ENCODE measurements around the gene CMTM5.
A peak's percentile ranks its signal among the peaks of the same experiment; 100 is the strongest.
"Not testable (repeated sequence)": the region's sequence is repeated elsewhere in the genome, so short reads cannot be mapped to it uniquely, and the experiment has no call there.

Gene CMTM5

DNA sequence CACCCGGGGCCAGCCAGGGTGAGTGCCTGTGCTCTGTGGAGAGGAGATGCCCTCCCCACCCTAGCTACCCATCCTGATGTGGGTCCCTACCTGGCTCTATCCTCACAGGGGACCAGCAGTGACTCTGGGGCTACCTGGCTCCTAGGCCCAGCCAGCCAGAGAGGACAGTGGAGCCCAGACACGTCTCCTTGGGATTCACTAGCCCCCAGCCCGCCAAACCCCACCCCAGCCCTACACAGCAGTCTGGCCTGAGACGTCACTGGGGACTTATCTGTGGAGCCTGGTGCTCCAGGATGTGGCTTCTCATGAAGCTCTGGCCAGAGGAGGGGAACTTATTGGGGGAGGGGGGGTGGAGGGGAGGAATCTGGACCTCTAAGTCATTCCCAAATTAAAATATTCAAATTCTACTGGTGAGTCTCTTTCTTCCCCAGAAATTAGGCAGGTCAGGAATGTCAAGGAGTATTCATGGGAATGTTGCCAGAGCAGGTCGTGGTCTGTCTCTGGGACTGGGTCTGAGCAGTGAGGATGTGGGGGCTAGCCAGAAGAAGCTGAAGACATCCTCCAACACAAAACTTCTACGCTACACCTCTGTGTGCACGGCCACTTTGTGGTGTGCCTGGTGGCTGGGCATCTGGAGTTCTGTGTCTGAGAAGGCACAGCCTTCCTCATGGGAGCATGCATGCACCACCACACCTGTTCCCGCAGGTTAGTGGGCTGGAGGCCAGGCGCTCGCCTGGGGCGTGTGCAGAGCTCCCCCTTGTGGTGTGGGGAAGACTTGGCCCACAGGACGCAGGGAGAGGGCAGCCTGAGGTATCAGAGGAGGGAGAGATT lies 2.7 kb downstream of the CMTM5 start:
- H3K4me1 Mint-ChIP-seq (ENCODE audit: low read depth) = no peaks in the 10 kb centered on the region
- peak; percentile 77 for DNase-seq
- no peaks in the 10 kb centered on the region for H3K36me3 Mint-ChIP-seq (ENCODE audit: low read depth)
- H3K9me3 Mint-ChIP-seq = no peaks in the 10 kb centered on the region
- no peak overlapping the region for H3K27ac Mint-ChIP-seq
- H3K4me3 Mint-ChIP-seq = no peak overlapping the region
- H3K27me3 Mint-ChIP-seq = peaks cover 11% of the 10 kb centered on the region

GRCh38 chr14:23380197-23380914 lies 3.5 kb downstream of the CMTM5 start:
- DNase-seq = no peak
- Mint-ChIP-seq H3K9me3 (no peaks in the 10 kb centered on the region), H3K36me3 (ENCODE audit: low read depth) (no peaks in the 10 kb centered on the region), H3K4me1 (ENCODE audit: low read depth) (no peaks in the 10 kb centered on the region), H3K27ac (no peak overlapping the region), H3K27me3 (peaks cover 11% of the 10 kb centered on the region), H3K4me3 (no peak overlapping the region)

DNA sequence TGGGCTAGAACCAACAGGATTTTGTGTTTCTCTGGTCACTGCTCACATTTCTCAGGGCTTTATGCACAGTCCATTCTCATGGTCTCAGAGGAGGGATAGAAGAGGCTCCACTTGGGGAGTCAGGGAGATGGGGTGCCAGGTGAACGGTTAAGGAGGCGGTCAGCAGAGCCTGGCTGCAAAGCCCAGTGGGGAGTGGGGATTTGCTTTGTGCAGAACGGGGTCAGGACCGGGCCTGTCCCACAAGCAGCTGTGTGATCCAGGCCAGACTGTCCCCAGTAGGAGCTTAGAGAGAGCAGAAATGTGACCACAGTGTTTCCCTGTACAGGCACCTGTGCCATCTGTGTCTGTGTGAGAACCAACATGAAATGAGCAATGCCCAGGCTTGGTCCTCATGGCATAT lies 4.1 kb downstream of the CMTM5 start:
- no peak for DNase-seq
- H3K4me1 Mint-ChIP-seq (ENCODE audit: low read depth) = no peaks in the 10 kb centered on the region
- H3K27ac Mint-ChIP-seq = no peak overlapping the region
- H3K27me3 Mint-ChIP-seq = peaks cover 11% of the 10 kb centered on the region
- H3K4me3 Mint-ChIP-seq = no peak overlapping the region
- no peaks in the 10 kb centered on the region for H3K9me3 Mint-ChIP-seq
- no peaks in the 10 kb centered on the region for H3K36me3 Mint-ChIP-seq (ENCODE audit: low read depth)

- peaks cover 11% of the 10 kb centered on the region for H3K27me3 Mint-ChIP-seq
- H3K4me3 Mint-ChIP-seq = no peak overlapping the region
- H3K9me3 Mint-ChIP-seq = no peaks in the 10 kb centered on the region
- H3K27ac Mint-ChIP-seq = no peak overlapping the region
- no peaks in the 10 kb centered on the region for H3K4me1 Mint-ChIP-seq (ENCODE audit: low read depth)
- no peaks in the 10 kb centered on the region for H3K36me3 Mint-ChIP-seq (ENCODE audit: low read depth)
- DNase-seq = no peak
Observed at GRCh38 chr14:23381871-23382270, 5.0 kb downstream of the CMTM5 start.

- Mint-ChIP-seq H3K9me3 (no peaks in the 10 kb centered on the region), H3K27ac (no peak overlapping the region), H3K4me3 (no peak overlapping the region), H3K36me3 (ENCODE audit: low read depth) (no peaks in the 10 kb centered on the region), H3K4me1 (ENCODE audit: low read depth) (no peaks in the 10 kb centered on the region), H3K27me3 (peaks cover 11% of the 10 kb centered on the region)
- no peak for DNase-seq
Observed at GRCh38 chr14:23382276-23382675, 5.4 kb downstream of the CMTM5 start.

GRCh38 chr14:23382731-23383440 lies 6.0 kb downstream of the CMTM5 start:
- Mint-ChIP-seq H3K36me3 (ENCODE audit: low read depth) (no peaks in the 10 kb centered on the region), H3K4me3 (no peak overlapping the region), H3K27ac (no peak overlapping the region), H3K27me3 (peaks cover 11% of the 10 kb centered on the region), H3K4me1 (ENCODE audit: low read depth) (no peaks in the 10 kb centered on the region), H3K9me3 (no peaks in the 10 kb centered on the region)
- DNase-seq = no peak

- Mint-ChIP-seq H3K27me3 (peaks cover 12% of the 10 kb centered on the region), H3K36me3 (ENCODE audit: low read depth) (no peaks in the 10 kb centered on the region), H3K9me3 (no peaks in the 10 kb centered on the region), H3K27ac (no peak overlapping the region), H3K4me3 (no peak overlapping the region), H3K4me1 (ENCODE audit: low read depth) (no peaks in the 10 kb centered on the region)
- no peak for DNase-seq
Observed at GRCh38 chr14:23384364-23385080, 7.7 kb downstream of the CMTM5 start.

DNA sequence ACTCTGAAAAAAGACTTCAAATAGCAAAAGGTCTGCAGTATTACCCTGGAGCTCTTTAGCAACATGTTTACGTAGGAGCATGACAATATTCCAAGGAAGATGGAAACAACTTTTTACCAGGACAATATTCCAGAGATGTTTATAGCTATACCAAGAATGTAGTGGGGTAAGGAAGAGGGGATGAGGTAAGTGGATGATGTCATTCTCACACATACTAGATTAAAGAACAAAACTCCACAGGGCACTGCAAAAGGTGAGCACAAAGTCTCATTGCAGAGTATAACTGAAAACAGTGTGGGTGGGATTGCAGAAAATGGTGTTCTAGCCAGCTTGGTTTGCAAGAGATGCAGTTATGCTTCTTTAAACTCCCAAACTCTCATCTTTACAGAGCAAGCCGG lies 8.4 kb downstream of the CMTM5 start:
- H3K27me3 Mint-ChIP-seq = peaks cover 11% of the 10 kb centered on the region
- no peak overlapping the region for H3K27ac Mint-ChIP-seq
- H3K9me3 Mint-ChIP-seq = no peaks in the 10 kb centered on the region
- H3K4me1 Mint-ChIP-seq (ENCODE audit: low read depth) = no peaks in the 10 kb centered on the region
- H3K36me3 Mint-ChIP-seq (ENCODE audit: low read depth) = no peaks in the 10 kb centered on the region
- no peak overlapping the region for H3K4me3 Mint-ChIP-seq
- DNase-seq = no peak

GRCh38 chr14:23385642-23386265 lies 8.9 kb downstream of the CMTM5 start:
- H3K27ac Mint-ChIP-seq = no peak overlapping the region
- H3K4me3 Mint-ChIP-seq = no peak overlapping the region
- no peaks in the 10 kb centered on the region for H3K36me3 Mint-ChIP-seq (ENCODE audit: low read depth)

DNA sequence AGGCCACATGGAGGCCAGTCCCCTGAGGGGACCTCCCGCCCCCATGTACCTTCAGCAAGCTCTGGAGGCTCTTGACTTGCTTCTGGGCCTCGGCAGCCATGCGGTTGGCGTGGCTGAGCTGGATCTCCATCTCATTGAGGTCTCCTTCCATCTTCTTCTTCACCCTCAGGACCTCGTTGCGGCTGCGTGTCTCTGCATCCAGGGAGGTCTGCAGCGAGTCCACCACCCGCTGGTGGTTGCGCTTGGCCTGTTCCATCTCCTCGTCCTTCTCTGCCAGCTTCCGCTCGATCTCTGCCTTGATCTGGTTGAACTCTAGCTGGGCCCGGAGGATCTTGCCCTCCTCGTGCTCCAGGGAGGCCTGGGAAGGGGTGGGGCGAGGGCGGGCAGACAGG lies 9.4 kb downstream of the CMTM5 start:
- H3K9me3 Mint-ChIP-seq; H3K4me1 Mint-ChIP-seq (ENCODE audit: low read depth); H3K27ac Mint-ChIP-seq; H3K27me3 Mint-ChIP-seq; H3K36me3 Mint-ChIP-seq (ENCODE audit: low read depth); DNase-seq; H3K4me3 Mint-ChIP-seq: not testable (repeated sequence)

More at GRCh38 chr14:23385642-23386265, 8.9 kb downstream of the CMTM5 start:
- Mint-ChIP-seq H3K4me1 (ENCODE audit: low read depth) (no peaks in the 10 kb centered on the region), H3K9me3 (no peaks in the 10 kb centered on the region), H3K27me3 (peaks cover 8% of the 10 kb centered on the region)
- DNase-seq = no peak

- no peak for DNase-seq
- Mint-ChIP-seq H3K27ac (no peak overlapping the region), H3K36me3 (ENCODE audit: low read depth) (no peaks in the 10 kb centered on the region), H3K27me3 (peaks cover 4% of the 10 kb centered on the region), H3K4me1 (ENCODE audit: low read depth) (no peaks in the 10 kb centered on the region), H3K4me3 (no peak overlapping the region), H3K9me3 (no peaks in the 10 kb centered on the region)
Observed at GRCh38 chr14:23386999-23387398, 10.2 kb downstream of the CMTM5 start.

DNA sequence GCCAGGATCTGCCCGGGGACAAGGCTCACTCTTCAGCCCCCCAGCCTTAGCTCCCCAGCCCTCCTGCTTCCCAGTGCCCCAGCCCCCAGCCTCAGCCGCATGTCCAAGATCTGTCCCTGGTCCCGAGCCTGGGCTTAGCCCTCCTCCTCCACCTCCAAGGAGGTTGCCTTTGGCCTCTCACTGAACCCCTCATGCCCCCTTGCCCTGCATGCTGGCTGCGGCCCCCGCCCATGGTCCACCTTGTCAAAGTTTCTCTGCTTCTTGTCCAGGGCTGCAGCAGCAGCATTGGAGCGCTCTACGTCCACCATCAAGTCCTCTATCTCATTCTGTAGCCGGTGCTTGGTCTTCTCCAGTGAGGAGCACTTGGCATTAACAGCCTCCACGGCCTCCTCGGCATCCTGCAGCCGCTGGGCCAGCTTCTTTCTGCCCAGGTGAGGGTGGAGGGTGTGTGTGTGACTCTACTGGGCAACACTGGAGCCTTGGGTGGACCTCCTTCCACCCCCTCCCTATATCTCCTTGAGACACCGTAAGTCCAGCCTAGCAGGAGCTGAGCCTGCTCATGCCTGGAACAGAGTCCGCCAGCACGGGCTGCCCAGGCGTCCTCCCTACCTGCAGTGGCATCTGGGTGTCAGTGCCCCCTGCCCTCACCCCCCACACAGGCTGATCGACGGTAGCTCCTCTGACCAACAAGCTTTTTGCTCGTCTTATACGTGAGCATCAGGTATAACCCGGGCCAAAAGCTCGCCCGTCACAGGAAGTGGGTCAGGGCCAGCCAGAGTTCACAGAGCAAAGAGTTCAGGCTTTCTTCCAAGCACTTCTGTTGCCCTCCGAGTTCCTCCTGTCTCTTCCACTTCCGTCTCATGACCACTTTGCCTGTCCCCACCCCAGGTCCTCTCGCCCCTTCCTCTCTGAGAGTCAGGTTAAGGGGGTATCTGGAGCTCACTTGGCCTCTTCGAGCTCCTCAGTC lies 11.4 kb downstream of the CMTM5 start:
- Mint-ChIP-seq H3K9me3 (no peaks in the 10 kb centered on the region), H3K36me3 (ENCODE audit: low read depth) (no peaks in the 10 kb centered on the region), H3K27me3 (peaks cover 4% of the 10 kb centered on the region), H3K4me3 (no peak overlapping the region), H3K27ac (no peak overlapping the region), H3K4me1 (ENCODE audit: low read depth) (no peaks in the 10 kb centered on the region)
- no peak for DNase-seq

GRCh38 chr14:23388996-23389395 lies 12.2 kb downstream of the CMTM5 start:
- no peak overlapping the region for H3K4me3 Mint-ChIP-seq
- no peaks in the 10 kb centered on the region for H3K36me3 Mint-ChIP-seq (ENCODE audit: low read depth)
- no peak overlapping the region for H3K27ac Mint-ChIP-seq
- H3K4me1 Mint-ChIP-seq (ENCODE audit: low read depth) = no peaks in the 10 kb centered on the region
- H3K9me3 Mint-ChIP-seq = no peaks in the 10 kb centered on the region
- DNase-seq = no peak
- H3K27me3 Mint-ChIP-seq = peaks cover 4% of the 10 kb centered on the region

Data from activated T-cell treated with anti-CD3 and anti-CD28 coated beads, Interleukin-2, amount 50 U/mL, for 24 hours (primary cell).